Measurements from ENCODE around the gene ANKRD40CL.
"Not testable (repeated sequence)": the region's sequence is repeated elsewhere in the genome, so short reads cannot be mapped to it uniquely, and the experiment has no call there.

ANKRD40CL gene

GRCh38 chr17:50767446-50767845 is at the start of gene ANKRD40CL:
Gene ANKRD40CL, minus strand, starts transcription at chr17:50767518. Its CDS starts 605 bp downstream, at chr17:50766913.
- in situ Hi-C loops (cut with MboI; ENCODE audit: low sequenced_read_pairs), result no loop called here

GRCh38 chr17:50816271-50816670 is 49.0 kb upstream of the ANKRD40CL start:
- in situ Hi-C loops (cut with MboI; ENCODE audit: low sequenced_read_pairs), result no loop called here

DNA sequence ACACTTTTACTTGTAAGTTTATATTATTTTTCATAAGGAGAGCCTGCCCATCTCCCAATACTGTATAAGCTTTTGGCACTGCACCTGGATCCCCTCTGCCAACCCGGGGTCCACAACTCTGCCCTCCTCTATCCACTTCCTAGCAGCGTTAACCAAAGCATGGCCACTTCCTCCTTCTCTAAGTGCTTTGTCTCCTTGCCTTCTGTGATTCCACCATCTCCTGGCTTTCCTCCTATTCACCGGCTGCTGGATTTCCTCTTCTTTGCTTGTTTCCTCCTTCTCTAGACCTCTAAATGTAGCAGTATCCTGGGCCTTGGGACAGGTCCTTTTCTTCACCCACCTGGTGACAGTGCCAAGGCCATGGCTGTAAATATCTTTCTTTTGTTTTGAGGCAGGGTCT is 48.1 kb upstream of the ANKRD40CL start:
- in situ Hi-C loops (cut with MboI; ENCODE audit: low sequenced_read_pairs), result no loop called here

GRCh38 chr17:50813583-50813982 is 46.3 kb upstream of the ANKRD40CL start:
- in situ Hi-C loops (cut with MboI; ENCODE audit: low sequenced_read_pairs), result no loop called here

- in situ Hi-C loops (cut with MboI; ENCODE audit: low sequenced_read_pairs), result no loop called here
These were observed 41.6 kb upstream of the ANKRD40CL start for GRCh38 chr17:50808888-50809287.

- in situ Hi-C loops (cut with MboI; ENCODE audit: low sequenced_read_pairs), result no loop called here
These were observed 41.1 kb upstream of the ANKRD40CL start for GRCh38 chr17:50808413-50808812.

DNA sequence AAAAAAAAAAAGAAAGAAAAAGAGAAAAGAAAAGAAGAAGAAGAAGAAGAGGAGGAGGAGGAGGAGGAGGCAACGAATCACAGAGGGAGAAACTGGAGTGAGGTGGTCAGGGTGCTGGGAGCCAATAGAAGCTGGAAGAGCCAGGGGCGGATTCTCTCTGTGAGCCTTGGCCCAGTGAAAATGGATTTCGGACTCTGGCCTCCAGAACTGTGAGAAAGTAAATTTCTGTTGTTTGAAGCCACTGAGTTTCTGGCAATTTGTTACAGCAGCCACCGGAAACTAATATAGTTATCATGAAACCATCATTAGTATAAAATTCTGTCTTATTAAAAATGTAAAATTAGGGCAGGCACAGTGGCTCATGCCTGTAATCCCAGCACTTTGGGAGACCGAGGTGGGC is 40.4 kb upstream of the ANKRD40CL start:
- in situ Hi-C loops (cut with MboI; ENCODE audit: low sequenced_read_pairs), result no loop called here

- in situ Hi-C loops (cut with MboI; ENCODE audit: low sequenced_read_pairs), result no loop called here
These were observed 39.7 kb upstream of the ANKRD40CL start for GRCh38 chr17:50807009-50807408.

GRCh38 chr17:50806141-50806643 is 38.9 kb upstream of the ANKRD40CL start:
- in situ Hi-C loops (cut with MboI; ENCODE audit: low sequenced_read_pairs), result no loop called here

DNA sequence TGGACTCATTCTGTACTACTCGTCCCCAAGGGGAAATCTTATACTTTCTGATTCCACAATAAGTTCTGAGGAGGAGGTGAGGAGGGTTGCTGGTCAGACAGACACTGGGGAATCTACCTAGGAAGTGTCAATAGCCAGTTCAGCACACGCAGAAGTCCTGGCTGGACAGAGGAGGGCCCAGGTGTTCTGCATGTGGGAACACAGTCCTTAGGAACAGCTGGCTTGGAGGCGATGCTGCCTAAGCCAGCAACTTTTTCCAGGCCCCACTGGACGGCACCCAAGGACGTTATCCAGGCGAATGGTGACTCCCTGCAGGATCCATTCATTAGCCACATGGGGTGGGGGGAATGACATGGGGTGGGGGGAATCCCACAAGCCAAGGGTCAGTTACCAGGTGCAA is 38.2 kb upstream of the ANKRD40CL start:
- in situ Hi-C loops (cut with MboI; ENCODE audit: low sequenced_read_pairs), result no loop called here

DNA sequence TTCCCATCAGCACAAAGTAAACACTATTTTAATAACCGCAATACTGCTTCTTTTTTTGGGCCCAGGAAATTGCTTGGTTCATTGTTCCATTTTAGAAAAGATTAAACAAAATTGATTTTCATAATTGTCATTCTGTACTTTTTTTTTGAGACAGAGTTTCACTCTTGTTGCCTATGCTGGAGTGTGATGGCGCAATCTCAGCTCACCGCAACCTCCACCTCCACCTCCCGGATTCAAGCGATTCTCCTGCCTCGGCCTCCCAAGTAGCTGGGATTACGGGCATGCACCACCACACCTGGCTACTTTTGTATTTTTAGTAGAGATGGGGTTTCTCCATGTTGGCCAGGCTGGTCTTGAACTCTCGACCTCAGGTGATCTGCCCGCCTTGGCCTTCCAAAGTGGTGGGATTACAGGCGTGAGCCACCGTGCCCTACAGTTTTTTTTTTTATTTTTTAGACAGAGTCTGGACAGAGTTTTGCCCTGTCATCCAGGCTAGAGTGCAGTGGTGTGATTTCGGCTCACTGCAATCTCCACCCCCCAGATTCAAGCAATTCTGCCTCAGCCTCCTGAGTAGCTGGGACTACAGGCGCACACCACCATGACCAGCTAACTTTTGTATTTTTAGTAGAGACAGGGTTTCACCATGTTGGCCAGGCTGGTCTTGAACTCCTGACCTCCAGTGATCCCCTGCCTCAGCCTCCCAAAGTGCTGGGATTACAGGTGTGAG is 37.6 kb upstream of the ANKRD40CL start:
- in situ Hi-C loops (cut with MboI; ENCODE audit: low sequenced_read_pairs), result not testable (repeated sequence)

DNA sequence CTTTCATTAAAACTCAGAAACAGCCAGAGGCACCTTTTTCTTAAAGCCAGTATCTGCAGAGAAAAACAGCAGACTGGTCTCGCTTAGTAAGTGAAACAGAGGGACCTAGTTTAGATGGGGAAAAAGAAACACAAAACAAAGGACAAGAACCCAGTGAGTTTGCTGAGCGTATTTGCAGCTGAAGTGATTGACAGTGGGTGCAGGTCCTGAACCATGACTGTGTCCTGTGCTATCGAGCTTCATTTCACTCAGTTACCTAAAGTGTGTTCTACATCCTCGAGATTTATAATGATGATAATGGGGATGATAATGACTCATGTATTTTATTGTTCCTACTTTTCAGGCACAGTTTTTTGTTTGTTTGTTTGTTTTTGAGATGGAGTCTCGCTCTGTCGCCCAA is 36.4 kb upstream of the ANKRD40CL start:
- in situ Hi-C loops (cut with MboI; ENCODE audit: low sequenced_read_pairs), result no loop called here

- in situ Hi-C loops (cut with MboI; ENCODE audit: low sequenced_read_pairs), result no loop called here
These were observed 35.6 kb upstream of the ANKRD40CL start for GRCh38 chr17:50802609-50803571.

DNA sequence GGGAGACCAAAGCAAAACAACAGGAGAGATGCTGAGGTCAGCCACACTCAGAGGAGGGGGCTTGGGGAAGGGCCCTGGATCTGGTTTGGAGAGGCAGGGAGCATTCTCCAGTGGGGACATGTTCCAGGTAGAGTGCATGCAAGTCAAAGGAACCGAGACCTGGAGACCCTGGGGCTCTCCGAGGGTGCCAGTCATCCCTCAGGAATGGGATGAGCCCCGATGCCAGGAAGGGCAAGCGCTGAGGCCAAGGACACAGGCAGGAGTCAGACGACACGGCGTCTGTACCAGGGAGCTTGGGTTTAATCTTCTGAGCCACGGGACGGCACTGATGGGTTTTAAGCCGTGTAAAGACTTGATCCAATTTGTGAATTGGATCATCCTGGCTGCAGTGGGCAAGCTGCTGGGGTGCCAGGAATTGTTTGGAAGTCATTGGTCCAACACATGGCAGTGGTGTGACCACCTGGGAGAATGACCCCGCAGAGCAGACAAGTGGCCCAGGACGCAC is 32.9 kb upstream of the ANKRD40CL start:
- in situ Hi-C loops (cut with MboI; ENCODE audit: low sequenced_read_pairs), result no loop called here

- in situ Hi-C loops (cut with MboI; ENCODE audit: low sequenced_read_pairs), result no loop called here
These were observed 32.3 kb upstream of the ANKRD40CL start for GRCh38 chr17:50799582-50799981.

DNA sequence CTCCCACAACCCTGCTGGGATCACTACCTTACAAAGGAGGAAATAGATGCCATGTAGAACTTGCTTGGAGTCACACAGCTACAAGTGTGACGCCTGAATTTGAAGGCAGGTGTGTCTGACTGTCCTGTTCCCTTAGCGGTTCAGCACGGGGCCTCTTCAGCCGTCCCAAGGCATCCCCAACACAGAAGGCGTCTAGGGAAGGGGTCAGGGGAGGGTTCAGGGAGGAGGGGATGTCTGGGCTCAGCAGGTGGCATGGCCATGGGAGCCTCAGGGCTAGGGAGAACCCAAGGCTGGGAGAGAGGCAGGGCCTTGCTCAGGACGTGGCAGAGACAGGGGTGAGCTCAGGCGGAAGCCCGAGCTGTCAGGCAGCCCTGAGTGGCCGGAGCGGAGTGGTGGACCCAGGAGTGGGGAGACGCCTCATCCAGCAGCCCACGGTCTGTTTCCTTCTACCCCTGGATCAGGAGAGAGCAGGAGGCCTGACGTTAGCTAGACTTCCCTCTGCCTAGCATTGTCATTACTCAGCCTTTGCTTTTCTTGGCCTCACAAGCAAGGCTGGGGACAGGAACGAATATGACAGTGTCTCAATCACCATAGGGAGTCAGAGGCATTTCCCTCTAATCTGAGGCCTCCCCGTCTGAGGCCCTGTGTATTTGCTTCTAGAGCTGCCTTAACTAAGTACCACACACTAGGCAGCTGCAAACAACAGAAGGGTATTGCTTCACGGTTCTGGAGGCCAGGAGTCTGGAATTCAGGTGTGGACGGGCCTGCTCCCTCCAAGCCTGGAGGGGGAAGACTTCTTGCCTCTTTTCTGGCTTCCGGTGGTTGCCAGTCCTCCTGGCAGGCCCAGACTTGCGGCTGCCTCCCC is 31.3 kb upstream of the ANKRD40CL start:
- in situ Hi-C loops (cut with MboI; ENCODE audit: low sequenced_read_pairs), result no loop called here

- in situ Hi-C loops (cut with MboI; ENCODE audit: low sequenced_read_pairs), result no loop called here
These were observed 30.0 kb upstream of the ANKRD40CL start for GRCh38 chr17:50797135-50797810.

DNA sequence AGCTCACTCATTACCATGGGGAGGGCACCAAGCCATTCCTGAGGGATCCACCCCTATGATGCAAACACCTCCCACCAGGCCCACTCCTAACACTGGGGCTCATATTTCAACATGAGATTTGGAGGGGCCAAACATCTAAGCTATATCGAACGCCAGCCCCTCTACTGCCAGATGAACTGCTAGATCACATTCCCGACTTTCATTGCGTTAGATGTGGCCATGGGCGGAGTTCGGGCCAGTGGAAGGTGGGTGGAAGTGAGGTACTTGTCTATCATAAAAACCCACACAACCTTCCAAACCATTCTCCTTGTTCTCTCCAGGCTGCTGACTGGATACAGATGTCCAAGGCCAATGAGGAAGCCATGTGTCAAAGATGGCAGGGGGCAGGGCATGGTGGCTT is 27.0 kb upstream of the ANKRD40CL start:
- in situ Hi-C loops (cut with MboI; ENCODE audit: low sequenced_read_pairs), result no loop called here

DNA sequence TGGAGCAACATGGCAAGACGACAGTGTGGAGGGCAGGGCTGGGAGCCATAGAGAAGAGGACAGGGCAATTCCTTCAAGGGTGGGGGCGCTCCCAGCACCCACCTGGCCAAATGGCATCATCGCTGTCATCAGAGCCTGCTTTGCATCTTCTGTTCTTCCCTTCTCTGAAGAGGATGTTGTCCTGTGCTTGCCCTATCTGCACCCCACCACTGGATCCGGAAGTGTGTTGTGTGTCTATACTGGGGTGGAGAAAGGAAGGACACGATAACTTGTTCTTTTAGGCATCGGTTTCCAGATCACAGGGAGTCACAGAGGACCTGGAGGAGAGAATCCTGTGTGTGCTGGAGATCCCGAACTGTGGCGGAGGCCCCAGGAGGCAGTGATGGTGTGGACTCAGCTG is 25.7 kb upstream of the ANKRD40CL start:
- in situ Hi-C loops (cut with MboI; ENCODE audit: low sequenced_read_pairs), result no loop called here

GRCh38 chr17:50792132-50792531 is 24.8 kb upstream of the ANKRD40CL start:
- in situ Hi-C loops (cut with MboI; ENCODE audit: low sequenced_read_pairs), result no loop called here
